H9 (cell line): ENCODE data around the gene BRCC3. TPM values are rescaled to one million over a fixed set of nuclear protein-coding genes. Genes with fewer than 3 reads are reported as not detected.

Experiments used
- DNase-seq: peaks from one replicate; pipeline ENCODE4 v3.0.0-alpha.2; 2017
- H2AFZ ChIP-seq: one replicate; pipeline ENCODE4 v1.6.1; 2013; ENCODE audit warnings: mild to moderate bottlenecking, low read length, control low read depth, moderate library complexity
- H2AK5ac ChIP-seq: 2 replicates; pipeline ENCODE4 v1.6.1; 2013; ENCODE audit warnings: low read length, control low read depth, mixed read lengths; ENCODE audit not compliant: insufficient read length
- H2BK120ac ChIP-seq: one replicate; pipeline ENCODE4 v1.6.1; 2013; ENCODE audit warnings: low read depth, mild to moderate bottlenecking, low read length, control low read depth, inconsistent platforms; ENCODE audit not compliant: poor library complexity, severe bottlenecking
- H2BK12ac ChIP-seq: 2 replicates; pipeline ENCODE4 v1.6.1; 2013; ENCODE audit warnings: low read length, control low read depth, mixed read lengths, low read depth; ENCODE audit not compliant: insufficient read length
- H2BK15ac ChIP-seq: 2 replicates; pipeline ENCODE4 v1.6.1; 2013; ENCODE audit warnings: low read depth, low read length, control low read depth
- H2BK20ac ChIP-seq: one replicate; pipeline ENCODE4 v1.6.1; 2013; ENCODE audit warnings: low read depth, mild to moderate bottlenecking, low read length, control low read depth, inconsistent platforms; ENCODE audit not compliant: poor library complexity, severe bottlenecking
- H2BK5ac ChIP-seq: 2 replicates; pipeline ENCODE4 v1.6.1; 2013; ENCODE audit warnings: low read length, control low read depth, mixed read lengths; ENCODE audit not compliant: insufficient read length
- H3K14ac ChIP-seq: 2 replicates; pipeline ENCODE4 v1.6.1; 2013; ENCODE audit warnings: low read length, control low read depth; ENCODE audit not compliant: insufficient read depth
- H3K18ac ChIP-seq: 2 replicates; pipeline ENCODE4 v1.6.1; 2013; ENCODE audit warnings: low read depth, mild to moderate bottlenecking, mixed read lengths, low read length, control low read depth; ENCODE audit not compliant: insufficient read length
- H3K23ac ChIP-seq: 2 replicates; pipeline ENCODE4 v1.6.1; 2013; ENCODE audit warnings: low read length, control low read depth, mixed read lengths, low read depth; ENCODE audit not compliant: insufficient read length
- H3K23me2 ChIP-seq: 2 replicates; pipeline ENCODE4 v1.6.1; 2013; ENCODE audit warnings: low read depth, mild to moderate bottlenecking, mixed read lengths, low read length, control low read depth; ENCODE audit not compliant: insufficient read length, poor library complexity, severe bottlenecking
- H3K27ac ChIP-seq: 2 replicates; pipeline ENCODE4 v1.5.1; 2013; ENCODE audit warnings: low read length, control low read depth, mixed read lengths, low read depth; ENCODE audit not compliant: insufficient read length
- H3K27me3 ChIP-seq: 2 replicates; pipeline ENCODE4 v1.6.1; 2013; ENCODE audit warnings: low read length, control low read depth, inconsistent platforms; ENCODE audit not compliant: insufficient read depth
- H3K4ac ChIP-seq: 2 replicates; pipeline ENCODE4 v1.6.1; 2013; ENCODE audit warnings: low read depth, mild to moderate bottlenecking, control low read depth, inconsistent platforms, low read length, moderate library complexity
- H3K4me1 ChIP-seq: 2 replicates; pipeline ENCODE4 v1.6.1; 2013; ENCODE audit warnings: low read length, control low read depth, inconsistent platforms; ENCODE audit not compliant: insufficient read depth
- H3K4me2 ChIP-seq: 2 replicates; pipeline ENCODE4 v1.6.1; 2013; ENCODE audit warnings: low read length, control low read depth, mixed read lengths; ENCODE audit not compliant: insufficient read length, insufficient read depth
- H3K56ac ChIP-seq: 2 replicates; pipeline ENCODE4 v1.6.1; 2013; ENCODE audit warnings: low read depth, mild to moderate bottlenecking, mixed read lengths, low read length, control low read depth; ENCODE audit not compliant: insufficient read length
- H3K79me1 ChIP-seq: 2 replicates; pipeline ENCODE4 v1.6.1; 2013; ENCODE audit warnings: low read depth, mild to moderate bottlenecking, moderate library complexity, low read length, control low read depth, inconsistent platforms; ENCODE audit not compliant: insufficient read depth, poor library complexity, severe bottlenecking
- H3K79me2 ChIP-seq: 2 replicates; pipeline ENCODE4 v1.6.1; 2013; ENCODE audit warnings: low read length, control low read depth, inconsistent platforms; ENCODE audit not compliant: insufficient read depth
- H3K9ac ChIP-seq: 2 replicates; pipeline ENCODE4 v1.6.1; 2013; ENCODE audit warnings: low read length, control low read depth, mixed read lengths; ENCODE audit not compliant: insufficient read length; ENCODE audit errors: extremely low read depth
- H3K9me3 ChIP-seq: one replicate; pipeline ENCODE4 v1.6.1; 2013; ENCODE audit warnings: low read depth, low read length, inconsistent platforms; ENCODE audit not compliant: control insufficient read depth
- H3T11ph ChIP-seq: one replicate; pipeline ENCODE4 v1.6.1; 2013; ENCODE audit warnings: mild to moderate bottlenecking, low read length, control low read depth, inconsistent platforms
- H4K20me1 ChIP-seq: one replicate; pipeline ENCODE4 v1.6.1; 2013; ENCODE audit not compliant: control insufficient read depth, insufficient read length, insufficient read depth
- H4K5ac ChIP-seq: 2 replicates; pipeline ENCODE4 v1.6.1; 2013; ENCODE audit warnings: low read depth, mild to moderate bottlenecking, mixed read lengths, low read length, control low read depth; ENCODE audit not compliant: insufficient read length
- H4K8ac ChIP-seq: replicated peaks from 2 replicates; pipeline ENCODE4 v1.6.1; 2013; ENCODE audit warnings: low read length, control low read depth, mixed read lengths, low read depth; ENCODE audit not compliant: insufficient read length
- H4K91ac ChIP-seq: 2 replicates; pipeline ENCODE4 v1.6.1; 2013; ENCODE audit warnings: low read depth, mild to moderate bottlenecking, moderate library complexity, mixed read lengths, low read length, control low read depth; ENCODE audit not compliant: insufficient read length
- H3K27ac Mint-ChIP-seq, 3 experiments: 2 replicates in 2 of 3; 3 replicates in 1 of 3; pipeline ENCODE4 v1.8.0; 2020 to 2021; ENCODE audit warnings: mixed read lengths in 3 of 3, mild to moderate bottlenecking in 1 of 3, moderate library complexity in 1 of 3
- H3K27me3 Mint-ChIP-seq: 2 replicates; pipeline ENCODE4 v1.8.0; 2021; ENCODE audit warnings: low read depth, mild to moderate bottlenecking, moderate library complexity, mixed read lengths
- H3K36me3 Mint-ChIP-seq, 3 experiments: 2 replicates in 2 of 3; 3 replicates in 1 of 3; pipeline ENCODE4 v1.8.0; 2020 to 2021; ENCODE audit warnings: low read depth in 3 of 3, mixed read lengths in 3 of 3; ENCODE audit not compliant: insufficient read depth in 1 of 3
- H3K4me1 Mint-ChIP-seq, 2 experiments: 2 replicates each; pipeline ENCODE4 v1.8.0; 2020; ENCODE audit warnings: mixed read lengths in 2 of 2
- H3K4me3 Mint-ChIP-seq, 2 experiments: 2 replicates in 1 of 2; 3 replicates in 1 of 2; pipeline ENCODE4 v1.8.0; 2020 to 2021; ENCODE audit warnings: mild to moderate bottlenecking in 2 of 2, mixed read lengths in 2 of 2, moderate library complexity in 1 of 2
- H3K9me3 Mint-ChIP-seq, 2 experiments: 2 replicates in 1 of 2; 3 replicates in 1 of 2; pipeline ENCODE4 v1.8.0; 2020; ENCODE audit warnings: mild to moderate bottlenecking in 2 of 2, mixed read lengths in 2 of 2, moderate library complexity in 1 of 2
- WGBS: extraction: QIAGEN DNeasy Blood & Tissue Kit; methylation state at CpG from one replicate; pipeline ENCODE4 v1.1.7; 2013; ENCODE audit warnings: missing lambda C conversion rate, low lambda C conversion rate, mixed read lengths; ENCODE audit not compliant: insufficient read length; ENCODE audit errors: extremely low coverage; 5-methylcytosine and 5-hydroxymethylcytosine counted together
- total RNA-seq: library from RNA; stranded (reverse); gene quantifications from 2 replicates; pipeline ENCODE4 v1.2.1, GENCODE V29; 2021
- TF ChIP-seq, protein P1 (sequence below): fragments of 200-600 bp; sonication (generic); conservative IDR thresholded peaks from 3 replicates; pipeline ENCODE4 v1.8.0; 2021; ENCODE audit warnings: antibody characterized with exemption, mild to moderate bottlenecking

BRCC3 gene
- total RNA-seq, 1 experiment from 2014 or later = 27.3 TPM

- TF ChIP-seq, protein P1, sequence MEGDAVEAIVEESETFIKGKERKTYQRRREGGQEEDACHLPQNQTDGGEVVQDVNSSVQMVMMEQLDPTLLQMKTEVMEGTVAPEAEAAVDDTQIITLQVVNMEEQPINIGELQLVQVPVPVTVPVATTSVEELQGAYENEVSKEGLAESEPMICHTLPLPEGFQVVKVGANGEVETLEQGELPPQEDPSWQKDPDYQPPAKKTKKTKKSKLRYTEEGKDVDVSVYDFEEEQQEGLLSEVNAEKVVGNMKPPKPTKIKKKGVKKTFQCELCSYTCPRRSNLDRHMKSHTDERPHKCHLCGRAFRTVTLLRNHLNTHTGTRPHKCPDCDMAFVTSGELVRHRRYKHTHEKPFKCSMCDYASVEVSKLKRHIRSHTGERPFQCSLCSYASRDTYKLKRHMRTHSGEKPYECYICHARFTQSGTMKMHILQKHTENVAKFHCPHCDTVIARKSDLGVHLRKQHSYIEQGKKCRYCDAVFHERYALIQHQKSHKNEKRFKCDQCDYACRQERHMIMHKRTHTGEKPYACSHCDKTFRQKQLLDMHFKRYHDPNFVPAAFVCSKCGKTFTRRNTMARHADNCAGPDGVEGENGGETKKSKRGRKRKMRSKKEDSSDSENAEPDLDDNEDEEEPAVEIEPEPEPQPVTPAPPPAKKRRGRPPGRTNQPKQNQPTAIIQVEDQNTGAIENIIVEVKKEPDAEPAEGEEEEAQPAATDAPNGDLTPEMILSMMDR = no peak
- H3T11ph ChIP-seq = no peak overlapping the region
- Mint-ChIP-seq H3K9me3 (peaks cover 58 to 62% of the 10 kb centered on the region in 2 experiments), H3K4me3 (peak overlapping the region; percentile 78 to 87), H3K27me3 (no peaks in the 10 kb centered on the region), H3K4me1 (peaks cover 4 to 6% of the 10 kb centered on the region in 2 experiments), H3K36me3 (peaks cover 3 to 7% (median 4%) of the 10 kb centered on the region in 3 experiments; a peak in 5 of 7 replicates), H3K27ac (peak overlapping the region in 1 of 3 experiments; percentile 90; a peak in 3 of 7 replicates)
- H4K5ac ChIP-seq = peak overlapping the region; percentile 75
- H3K9me3 ChIP-seq = peaks cover 26% of the 10 kb centered on the region
- H2BK20ac ChIP-seq = no peak overlapping the region
- H3K18ac ChIP-seq = peak overlapping the region; percentile 85
- H3K27ac ChIP-seq = no peak overlapping the region
- H3K27me3 ChIP-seq = no peaks in the 10 kb centered on the region
- H3K23me2 ChIP-seq = no peaks in the 10 kb centered on the region
- H2BK120ac ChIP-seq = no peak overlapping the region
- no peak overlapping the region for H3K23ac ChIP-seq
- H3K4me1 ChIP-seq = no peaks in the 10 kb centered on the region
- H3K56ac ChIP-seq = no peak overlapping the region
- H3K4me2 ChIP-seq = peak overlapping the region; percentile 87
- no peak overlapping the region for H2BK5ac ChIP-seq
- H4K91ac ChIP-seq = no peak overlapping the region
- no peaks in the 10 kb centered on the region for H3K79me2 ChIP-seq
- H2BK15ac ChIP-seq = no peak overlapping the region
- no peaks in the 10 kb centered on the region for H3K79me1 ChIP-seq
- H2AFZ ChIP-seq = no peak overlapping the region
- H3K9ac ChIP-seq = peak overlapping the region; percentile 79
- no peak overlapping the region for H4K8ac ChIP-seq
- no CpG with 5 or more reads among the region's 14 CpGs for WGBS
- H2AK5ac ChIP-seq = no peak overlapping the region
- no peak overlapping the region; the same call in 1 of the 2 replicates for H3K4ac ChIP-seq
- H4K20me1 ChIP-seq = no peaks in the 10 kb centered on the region
- H3K14ac ChIP-seq = peak overlapping the region; percentile 39; the same call in 1 of the 2 replicates
- DNase-seq = no peak
- no peak overlapping the region for H2BK12ac ChIP-seq
These were observed 43.7 kb upstream of the BRCC3 start for GRCh38 chrX:155027509-155028066.
